SH-SY5Y (cell line): Measurements from ENCODE around the gene STK32C.

Source experiments
- GATA2 ChIP-seq: IDR thresholded peaks from 2 replicates; pipeline ENCODE4 v1.6.1; 2011; ENCODE audit warnings: mild to moderate bottlenecking, low read depth, low read length
- GATA3 ChIP-seq: IDR thresholded peaks from 2 replicates; pipeline ENCODE4 v1.6.1; 2011; ENCODE audit warnings: low read depth, mild to moderate bottlenecking, low read length, moderate library complexity

GRCh38 chr10:132274581-132274980 lies 33.2 kb downstream of the STK32C start:
- TF ChIP-seq GATA2, result no peak
- no peak for TF ChIP-seq GATA3
